NCI-H1092 (cell line): Measurements from ENCODE around the gene NKAIN2.
"Not testable (repeated sequence)": the region's sequence is repeated elsewhere in the genome, so short reads cannot be mapped to it uniquely, and the experiment has no call there.

ENCODE experiments used
- DNase-seq: peaks from one replicate; lab custom pipeline; 2025; lab: John Stamatoyannopoulos, UW

Gene NKAIN2

GRCh38 chr6:124683507-124683906 is 879.8 kb downstream of the NKAIN2 start:
- DNase-seq = peak; percentile 11

DNA sequence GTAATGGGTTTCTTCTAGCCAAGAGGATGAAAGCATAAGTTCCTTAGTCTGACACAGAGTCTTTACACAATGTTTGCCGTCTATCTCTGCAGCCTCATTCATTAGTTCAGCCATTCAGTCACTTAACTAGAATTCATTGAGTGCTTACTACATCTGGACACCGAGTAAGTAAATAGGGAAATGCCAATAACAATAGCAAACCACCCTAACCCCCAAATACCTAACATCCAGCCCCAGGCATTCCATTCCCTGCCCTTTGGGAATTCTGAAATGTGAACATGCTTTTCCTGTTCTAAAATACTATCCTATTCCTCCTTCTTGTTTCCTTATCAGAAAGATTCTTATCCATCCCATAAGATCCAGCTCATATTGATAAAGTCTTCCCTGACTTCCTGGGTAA is 881.0 kb downstream of the NKAIN2 start:
- DNase-seq = no peak

DNA sequence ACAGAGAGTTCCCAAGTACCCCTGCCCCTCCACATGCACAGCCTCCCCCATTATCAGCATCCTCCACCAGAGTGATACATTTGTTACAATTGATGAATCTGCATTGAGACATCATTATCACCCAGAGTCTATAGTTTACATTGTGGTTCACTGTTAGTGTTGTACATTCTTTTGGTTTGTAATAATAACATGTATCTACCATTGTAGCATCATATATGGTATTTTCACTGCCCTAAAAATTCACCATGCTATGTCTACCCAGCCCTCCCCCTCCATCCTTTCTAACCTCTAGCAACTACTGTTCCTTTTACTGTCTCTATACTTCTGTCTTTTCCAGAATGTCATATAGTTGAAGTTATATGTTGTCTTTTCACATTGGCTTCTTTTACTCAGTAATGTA is 884.7 kb downstream of the NKAIN2 start:
- no peak for DNase-seq

- DNase-seq = peak; percentile 65
Measured at GRCh38 chr6:124694139-124694705, 890.6 kb downstream of the NKAIN2 start.

GRCh38 chr6:124699038-124699437 is 895.4 kb downstream of the NKAIN2 start:
- DNase-seq = no peak

DNA sequence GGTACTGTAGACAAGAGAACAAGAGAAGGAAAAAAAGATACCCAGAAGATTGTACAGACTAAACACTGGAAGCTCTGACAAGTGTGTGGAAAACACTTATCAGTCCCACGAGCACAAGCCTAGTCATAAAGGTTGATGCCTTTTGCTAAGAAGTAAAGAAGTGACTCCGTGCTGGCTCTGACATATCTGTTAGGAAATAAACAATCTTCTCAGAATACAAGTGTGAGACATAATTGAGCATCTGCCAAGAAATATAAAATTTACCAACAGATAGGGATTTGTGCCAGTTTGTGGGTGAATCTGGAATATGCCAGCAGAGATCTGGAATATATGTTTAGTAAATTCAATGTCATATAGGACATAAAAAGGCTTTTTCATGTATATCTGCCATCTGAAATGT is 899.9 kb downstream of the NKAIN2 start:
- DNase-seq = no peak

DNA sequence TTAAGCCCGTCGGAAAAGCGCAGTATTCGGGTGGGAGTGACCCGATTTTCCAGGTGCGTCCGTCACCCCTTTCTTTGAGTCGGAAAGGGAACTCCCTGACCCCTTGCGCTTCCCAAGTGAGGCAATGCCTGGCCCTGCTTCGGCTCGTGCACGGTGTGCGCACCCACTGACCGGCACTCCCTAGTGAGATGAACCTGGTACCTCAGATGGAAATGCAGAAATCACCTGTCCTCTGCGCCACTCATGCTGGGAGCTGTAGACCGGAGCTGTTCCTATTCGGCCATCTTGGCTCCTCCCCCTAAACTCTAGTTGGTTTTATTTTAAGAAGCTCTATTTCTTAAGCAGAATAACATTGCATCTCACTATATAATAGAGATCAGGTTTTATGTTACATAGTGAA is 908.9 kb downstream of the NKAIN2 start:
- DNase-seq = not testable (repeated sequence)

DNA sequence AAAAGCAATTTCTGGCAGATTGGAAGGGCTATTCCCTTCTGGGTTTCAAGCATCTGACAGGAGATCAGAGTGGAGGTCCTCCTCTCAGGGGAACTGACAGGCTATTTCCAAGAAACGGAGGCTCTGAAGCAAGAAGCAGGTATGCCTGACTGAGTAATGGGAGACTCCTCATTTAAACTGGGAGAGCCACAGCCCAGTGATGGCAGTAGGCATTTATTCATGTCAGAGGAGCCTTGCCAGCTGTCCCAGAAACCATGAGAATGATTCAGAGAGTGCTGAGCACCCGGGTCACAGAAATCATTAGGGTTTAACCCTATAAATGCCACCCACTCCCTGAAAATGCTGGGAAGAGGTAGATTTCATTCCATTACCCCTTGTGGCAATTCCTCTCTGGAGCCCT is 911.1 kb downstream of the NKAIN2 start:
- no peak for DNase-seq

DNA sequence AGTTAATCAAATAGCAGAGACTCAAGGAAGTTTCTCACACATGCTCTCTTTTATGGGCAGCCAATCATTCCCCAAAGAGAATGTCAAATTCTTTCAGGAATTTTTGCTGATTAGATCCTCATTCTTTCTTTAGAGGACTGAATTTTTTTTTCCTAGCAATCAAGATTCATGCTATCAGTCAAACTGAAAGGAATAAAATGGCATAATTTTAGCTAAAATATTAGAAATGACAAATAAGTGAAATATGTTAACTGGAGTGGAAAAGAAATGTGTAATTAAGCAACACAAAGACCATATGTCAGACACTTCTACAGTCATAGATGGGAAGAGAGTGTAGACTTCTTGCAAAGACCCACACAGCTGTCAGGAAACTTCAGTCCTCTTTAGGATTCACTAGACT is 916.2 kb downstream of the NKAIN2 start:
- no peak for DNase-seq

DNA sequence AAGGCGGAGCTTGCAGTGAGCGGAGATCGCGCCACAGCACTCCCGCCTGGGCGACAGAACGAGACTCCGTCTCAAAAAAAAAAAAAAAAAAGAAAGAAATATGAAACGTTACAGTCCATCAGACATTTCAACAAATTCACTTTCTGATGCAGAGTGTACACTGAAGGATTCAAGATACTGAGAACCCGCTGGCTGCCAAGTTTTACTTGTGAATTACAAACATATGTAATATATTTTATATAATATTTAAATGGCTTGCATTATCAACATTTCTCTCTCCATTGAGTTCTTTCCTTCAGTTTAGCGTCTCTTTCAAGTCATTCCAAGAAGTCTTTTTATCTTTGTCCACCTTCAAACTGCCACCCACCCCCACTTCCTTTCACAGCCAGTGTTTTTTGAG is 917.7 kb downstream of the NKAIN2 start:
- no peak for DNase-seq

DNA sequence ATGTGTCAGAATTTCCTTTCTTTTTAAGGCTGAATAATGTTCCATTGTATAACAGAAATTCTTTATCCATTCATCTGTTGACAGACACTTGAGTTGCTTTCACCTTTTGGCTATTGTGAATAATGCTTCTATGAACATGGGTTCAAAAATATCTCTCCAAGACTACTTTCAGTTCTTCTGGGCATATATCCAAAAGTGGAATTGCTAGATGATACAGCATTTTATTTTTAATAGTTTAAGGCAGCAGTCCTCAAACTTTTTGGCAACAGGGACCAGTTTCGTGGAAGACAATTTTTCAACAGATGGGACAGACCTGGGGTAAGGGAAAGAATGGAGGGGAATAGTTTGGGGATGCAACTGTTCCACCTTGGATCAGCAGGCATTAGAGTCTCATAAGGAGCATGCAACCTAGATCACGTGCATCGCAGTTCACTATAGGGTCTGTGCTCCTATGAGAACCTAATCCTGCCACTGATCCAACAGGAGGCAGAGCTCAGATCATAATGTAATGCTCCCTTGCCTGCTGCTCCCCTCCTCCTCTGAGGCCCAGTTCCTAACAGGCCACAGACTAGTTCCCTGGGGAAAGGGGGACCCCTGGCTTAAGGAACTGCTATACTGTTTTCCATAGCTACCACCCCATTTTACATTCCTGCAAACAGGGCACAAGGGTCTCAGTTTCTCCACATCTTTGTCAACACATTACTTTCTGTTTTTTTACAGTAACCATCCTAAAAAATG is 918.6 kb downstream of the NKAIN2 start:
- no peak for DNase-seq

DNA sequence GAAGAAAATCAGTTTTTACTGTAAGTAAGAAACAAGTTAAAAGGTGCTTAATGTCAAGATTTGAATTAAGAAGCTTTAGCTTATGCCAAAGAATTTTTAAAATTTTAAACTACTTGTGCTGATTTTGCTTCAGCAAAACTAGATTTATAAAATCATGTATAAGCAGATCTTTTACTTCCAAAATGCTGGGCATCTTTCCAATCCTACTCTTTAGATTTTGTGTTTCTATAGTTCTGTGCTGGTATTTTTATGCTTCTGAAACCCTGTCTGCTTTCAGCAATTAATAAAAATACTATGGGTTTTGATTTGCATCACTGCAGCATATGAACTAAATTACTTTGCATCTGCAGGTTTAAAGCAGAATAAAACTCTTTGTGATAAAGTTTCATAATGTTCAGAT is 920.0 kb downstream of the NKAIN2 start:
- no peak for DNase-seq

DNA sequence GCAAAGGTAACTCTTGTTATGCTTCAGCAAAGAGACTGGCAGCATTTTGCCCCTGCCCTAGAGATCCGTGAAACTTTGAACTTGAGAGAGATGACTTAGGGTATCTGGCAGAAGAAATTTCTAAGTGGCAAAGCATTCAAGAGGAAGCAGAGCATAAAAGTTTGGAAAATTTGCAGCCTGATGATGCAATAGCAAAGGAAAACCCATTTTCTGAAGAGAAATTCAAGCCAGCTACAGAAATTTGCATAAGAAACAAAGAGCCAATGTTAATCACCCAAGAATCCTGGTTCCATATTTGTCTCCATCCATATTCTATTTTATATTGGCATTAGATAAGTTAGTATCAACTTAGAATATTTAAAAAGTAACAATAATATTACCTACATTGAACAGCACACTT is 934.1 kb downstream of the NKAIN2 start:
- DNase-seq = not testable (repeated sequence)

GRCh38 chr6:124738482-124738881 is 934.8 kb downstream of the NKAIN2 start:
- DNase-seq = no peak

DNA sequence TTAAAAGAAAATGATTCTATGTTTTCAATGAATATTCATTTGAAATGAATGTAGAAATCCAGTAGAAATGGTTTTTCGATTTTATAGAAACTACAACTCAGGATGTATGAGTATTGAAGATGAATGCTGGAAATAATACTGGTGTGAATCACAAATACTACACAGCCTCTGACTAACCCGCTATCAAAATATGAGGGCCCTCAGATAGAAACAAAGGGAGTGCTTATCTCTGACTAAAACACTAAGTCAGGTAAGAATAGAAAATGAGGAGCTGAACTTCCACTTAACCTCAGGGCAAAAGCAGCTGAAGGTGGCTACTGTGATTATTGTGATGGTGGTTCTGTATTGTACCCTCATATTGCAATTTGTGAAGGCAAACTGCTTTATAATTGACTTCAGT is 937.7 kb downstream of the NKAIN2 start:
- DNase-seq = no peak

GRCh38 chr6:124742971-124743370 is 939.3 kb downstream of the NKAIN2 start:
- no peak for DNase-seq

DNA sequence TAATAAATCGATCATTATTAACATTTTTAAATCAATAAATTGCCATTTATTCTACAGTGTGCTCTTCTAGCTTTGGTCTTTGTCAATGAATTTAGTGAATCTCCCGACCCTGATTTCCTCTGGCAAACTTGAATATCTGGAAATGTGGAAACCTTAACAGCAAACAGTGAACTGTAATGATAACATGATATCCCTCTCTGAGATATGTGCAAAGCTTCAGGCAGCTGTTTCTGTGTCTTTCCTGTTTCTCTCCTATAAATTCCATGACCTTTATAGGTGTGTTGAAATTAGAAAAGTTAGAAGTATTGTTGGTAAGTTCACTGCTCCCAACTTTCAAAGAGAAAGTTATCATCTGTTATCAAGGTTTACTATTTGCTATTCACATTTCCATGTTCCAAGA is 939.8 kb downstream of the NKAIN2 start:
- no peak for DNase-seq

DNA sequence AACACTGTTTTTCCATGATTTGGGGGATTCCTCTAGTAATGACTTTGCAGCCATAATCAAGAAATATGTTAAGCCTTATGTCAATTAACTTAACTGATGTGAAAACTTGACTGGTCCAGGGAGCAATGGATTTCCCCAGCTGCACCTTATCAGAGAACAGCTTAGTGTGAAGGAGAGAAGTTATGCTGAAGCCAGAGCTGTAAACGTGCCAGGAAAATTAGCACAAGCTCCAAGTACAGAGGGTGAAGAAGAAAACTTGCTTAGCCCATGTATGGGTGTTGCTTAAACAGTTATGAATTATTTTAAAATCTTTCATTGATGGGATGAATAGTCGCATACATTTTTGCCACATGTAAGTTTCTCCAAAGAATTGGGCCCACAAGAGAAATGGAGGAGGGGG is 943.7 kb downstream of the NKAIN2 start:
- DNase-seq = no peak

- DNase-seq = no peak
Measured at GRCh38 chr6:124748778-124749177, 945.1 kb downstream of the NKAIN2 start.

GRCh38 chr6:124753001-124753400 is 949.3 kb downstream of the NKAIN2 start:
- no peak for DNase-seq

GRCh38 chr6:124753562-124754105 is 950.0 kb downstream of the NKAIN2 start:
- no peak for DNase-seq

GRCh38 chr6:124755321-124755720 is 951.7 kb downstream of the NKAIN2 start:
- DNase-seq = no peak

GRCh38 chr6:124757560-124757959 is 953.9 kb downstream of the NKAIN2 start:
- DNase-seq = no peak

- DNase-seq = no peak
Measured at GRCh38 chr6:124758663-124759062, 955.0 kb downstream of the NKAIN2 start.
